CD4-positive, alpha-beta T cell treated with Interleukin-6 for 4 hours (primary cell): ENCODE results near the gene CDHR3.
"Not testable (repeated sequence)": the region's sequence is repeated elsewhere in the genome, so short reads cannot be mapped to it uniquely, and the experiment has no call there.

Experiments
- DNase-seq: peaks from one replicate; pipeline ENCODE4 v3.0.0-alpha.2; 2020; ENCODE audit warnings: mixed read lengths

Gene CDHR3

DNA sequence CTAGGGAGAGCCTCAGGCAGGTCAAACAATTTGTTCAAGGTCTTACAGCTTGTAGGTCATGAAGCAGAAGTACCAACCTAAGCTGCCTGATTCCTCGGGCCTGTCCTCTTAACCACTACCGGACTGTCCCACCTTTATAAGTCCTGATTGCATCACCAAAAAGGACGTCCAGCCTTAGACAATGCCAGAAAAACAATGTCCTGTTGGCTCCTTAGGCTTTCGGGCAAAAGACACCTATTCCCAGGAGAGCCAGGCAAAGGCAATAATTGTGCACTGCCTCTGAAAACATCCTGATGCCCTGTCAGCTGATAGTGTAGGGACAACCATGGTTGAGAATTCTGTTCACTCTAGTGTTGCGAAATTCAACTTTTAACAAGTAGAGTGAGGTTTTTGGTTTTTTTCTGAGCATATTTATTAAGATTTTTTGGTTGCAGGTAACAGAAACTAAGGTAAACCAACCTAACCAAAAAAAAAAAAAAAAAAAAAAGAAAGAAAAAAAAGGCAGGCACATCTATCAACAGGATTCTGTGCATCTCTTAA lies 40.5 kb downstream of the CDHR3 start:
- DNase-seq = no peak

DNA sequence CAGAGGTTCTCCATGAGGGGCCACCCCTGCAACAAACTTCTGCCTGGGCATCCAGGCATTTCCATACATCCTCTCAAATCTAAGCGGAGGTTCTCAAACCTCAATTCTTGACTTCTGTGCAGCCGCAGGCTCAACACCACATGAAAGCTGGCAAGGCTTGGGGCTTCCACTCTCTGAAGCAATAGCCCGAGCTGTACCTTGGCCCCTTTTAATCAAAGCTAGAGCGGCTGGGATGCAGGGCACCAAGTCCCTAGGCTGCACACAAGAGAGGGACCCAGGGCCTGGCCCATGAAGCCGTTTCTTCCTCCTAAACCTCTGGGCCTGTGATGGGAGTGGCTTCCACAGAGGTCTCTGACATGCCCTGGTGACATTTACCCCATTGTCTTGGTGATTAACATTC lies 43.8 kb downstream of the CDHR3 start:
- no peak for DNase-seq

DNA sequence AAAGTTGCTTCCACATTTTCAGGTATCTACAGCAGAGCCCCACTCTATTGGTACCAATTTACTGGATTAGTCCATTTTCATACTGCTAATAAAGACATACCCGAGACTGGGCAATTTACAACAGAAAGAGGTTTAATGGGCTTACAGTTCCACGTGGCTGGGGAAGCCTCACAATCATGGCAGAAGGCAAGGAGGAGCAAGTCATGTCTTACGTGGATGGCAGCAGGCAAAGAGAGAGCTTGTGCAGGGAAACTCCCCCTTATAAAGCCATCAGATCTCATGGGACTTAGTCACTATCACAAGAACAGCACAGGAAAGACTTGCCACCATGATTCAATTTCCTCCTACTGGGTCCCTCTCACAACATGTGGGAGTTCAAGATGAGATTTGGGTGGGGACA lies 44.7 kb downstream of the CDHR3 start:
- not testable (repeated sequence) for DNase-seq

DNA sequence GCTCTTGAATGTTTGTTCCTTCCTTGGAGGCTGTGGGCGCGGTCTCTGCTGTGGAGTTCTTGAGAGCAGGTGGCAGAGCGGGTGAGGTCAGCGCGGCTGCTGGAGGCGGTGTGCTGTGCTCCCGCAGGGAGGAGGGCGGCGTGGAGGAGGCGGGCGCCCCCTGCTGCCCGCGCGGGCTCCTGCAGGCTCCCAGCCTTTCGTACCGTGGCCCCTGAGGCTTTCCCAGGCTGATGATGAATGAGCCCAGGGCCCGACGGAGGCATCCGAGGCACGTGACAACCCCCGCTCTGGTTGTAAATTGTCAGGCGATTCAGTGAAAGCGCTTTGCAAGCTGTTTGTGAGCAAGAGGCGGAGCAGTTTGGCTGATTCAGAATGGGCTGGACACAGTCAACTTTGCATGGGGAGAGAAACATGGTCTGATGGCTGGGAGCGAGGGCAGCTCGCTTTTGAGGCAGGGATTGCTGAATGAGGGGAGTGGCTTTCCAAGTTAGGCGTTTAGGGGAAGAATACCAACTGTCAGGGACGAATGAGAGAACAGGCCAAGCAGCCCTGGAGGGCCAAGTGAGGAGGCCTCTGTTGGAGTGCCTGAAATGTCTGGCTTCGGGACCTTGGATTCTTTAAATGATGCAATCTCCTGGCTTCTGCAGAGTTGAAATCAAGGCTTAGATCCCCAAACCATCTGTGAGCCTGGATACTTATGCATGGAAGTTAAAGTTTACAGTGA lies 46.6 kb downstream of the CDHR3 start:
- DNase-seq = peak; percentile 88

DNA sequence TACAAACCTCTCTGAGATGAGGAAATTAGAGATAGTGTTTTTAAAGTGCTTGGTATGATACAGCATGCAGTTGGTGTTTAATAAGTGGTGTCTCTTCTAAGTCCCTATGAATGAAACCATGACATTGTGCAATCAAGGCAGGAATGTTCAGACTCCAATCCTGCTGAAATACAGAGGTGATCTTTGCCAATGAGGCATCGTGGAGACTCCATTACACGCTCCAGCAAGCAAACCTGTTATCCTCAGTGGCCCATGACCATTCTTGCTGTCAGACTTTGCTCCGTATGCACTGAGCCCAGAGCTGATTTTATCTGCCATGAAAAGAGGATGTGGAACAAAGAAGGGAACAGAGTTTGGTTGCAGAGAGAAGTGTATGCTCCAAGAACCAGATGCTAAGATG lies 47.3 kb downstream of the CDHR3 start:
- DNase-seq = no peak

DNA sequence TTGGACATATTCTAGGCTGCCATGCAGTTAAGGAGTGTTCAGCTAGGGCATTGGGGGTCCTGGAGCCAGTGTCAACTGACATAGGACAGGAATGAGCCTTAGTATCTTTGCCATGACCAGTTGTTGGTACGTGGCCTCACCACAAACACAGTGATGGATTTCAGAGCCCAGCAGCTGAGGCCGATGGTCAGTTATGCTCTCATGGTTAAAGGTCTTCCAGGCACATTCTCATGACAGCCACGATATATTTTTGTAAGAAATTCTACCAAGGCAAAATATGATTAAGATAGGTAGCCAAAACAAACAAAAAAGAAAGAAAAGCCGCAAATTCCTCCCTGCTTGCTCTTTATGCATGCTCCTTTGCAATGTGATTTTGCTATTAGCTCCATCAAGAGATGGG lies 47.8 kb downstream of the CDHR3 start:
- DNase-seq = no peak

DNA sequence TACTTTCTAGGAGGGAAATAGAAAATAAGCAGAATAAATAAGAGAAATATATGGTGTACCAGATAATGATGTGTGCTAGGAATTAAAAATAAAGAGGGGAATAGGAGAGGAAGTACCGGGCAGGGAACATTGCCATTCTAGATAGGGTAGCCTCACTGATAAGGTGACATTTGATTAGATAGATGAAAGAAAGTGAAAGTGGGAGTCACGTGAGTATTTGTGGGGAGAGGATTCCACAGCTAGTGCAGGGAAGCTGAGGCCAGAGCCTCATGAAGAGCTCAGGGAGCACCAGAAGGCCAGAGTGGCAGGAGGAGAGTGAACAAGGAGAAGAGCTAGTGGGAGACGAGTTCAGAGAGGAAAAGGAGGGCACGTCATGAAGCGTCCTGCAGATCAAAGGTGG lies 49.1 kb downstream of the CDHR3 start:
- DNase-seq = no peak

DNA sequence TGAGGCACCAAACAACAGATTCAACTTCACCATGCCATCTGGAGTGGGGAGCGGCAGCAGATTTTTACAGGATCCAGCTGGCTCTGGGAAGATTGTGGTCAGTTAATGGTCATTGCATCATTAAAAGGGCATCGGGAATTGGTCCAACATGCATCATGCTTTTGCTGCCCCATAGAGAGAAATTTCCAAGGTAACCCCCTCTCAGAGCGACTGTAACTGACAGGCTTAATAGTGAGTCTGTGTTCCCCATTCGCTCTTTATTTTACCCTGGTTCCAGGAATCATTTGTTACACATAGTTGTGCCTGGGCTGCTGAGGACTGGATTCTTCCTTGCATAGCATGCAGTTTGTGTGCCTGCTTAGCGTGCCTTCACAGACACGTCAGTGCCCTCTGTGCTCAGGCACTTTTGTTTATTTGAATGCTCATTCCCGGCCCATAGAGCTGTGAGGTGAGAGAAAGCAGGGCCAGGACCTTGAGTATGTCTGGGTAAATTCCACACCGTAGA lies 49.9 kb downstream of the CDHR3 start:
- no peak for DNase-seq

DNA sequence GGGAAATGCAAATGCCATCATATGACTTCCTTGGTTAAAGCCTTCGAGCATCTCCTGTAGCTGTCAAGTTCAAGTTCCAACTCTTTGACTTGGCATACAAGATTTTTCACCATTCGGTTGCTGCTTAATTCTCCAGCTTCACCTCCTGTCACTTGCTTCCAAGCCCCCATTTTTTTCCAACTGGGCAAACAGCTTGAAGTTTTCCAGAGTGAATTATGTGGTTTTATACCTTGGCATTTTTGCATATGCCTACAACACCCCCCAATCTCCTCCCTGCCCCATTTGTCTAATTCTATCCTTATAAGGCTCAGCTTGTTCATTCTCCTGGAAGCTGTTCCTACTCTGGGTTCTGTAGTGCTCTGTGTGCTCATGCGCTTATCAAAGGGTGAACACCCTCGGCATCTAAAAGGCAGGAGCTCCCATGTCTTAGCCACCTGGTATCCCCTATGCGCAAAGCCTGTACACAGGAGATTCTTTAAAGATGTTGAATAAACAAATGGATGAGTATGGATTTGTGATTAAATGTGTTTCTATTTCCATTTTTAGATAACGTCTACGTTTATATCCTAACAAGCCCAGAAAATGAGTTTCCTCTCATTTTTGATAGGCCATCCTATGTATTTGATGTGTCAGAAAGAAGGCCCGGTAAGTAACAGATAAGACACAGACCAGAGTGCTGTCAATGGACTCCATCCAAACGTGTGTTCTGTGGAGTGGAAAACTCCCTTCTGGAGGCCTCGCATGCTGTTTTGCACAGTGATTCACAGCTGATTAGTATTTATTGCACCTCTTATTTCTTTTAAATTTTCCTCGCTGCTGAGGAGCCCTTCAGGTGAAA lies 52.5 kb downstream of the CDHR3 start:
- no peak for DNase-seq

DNA sequence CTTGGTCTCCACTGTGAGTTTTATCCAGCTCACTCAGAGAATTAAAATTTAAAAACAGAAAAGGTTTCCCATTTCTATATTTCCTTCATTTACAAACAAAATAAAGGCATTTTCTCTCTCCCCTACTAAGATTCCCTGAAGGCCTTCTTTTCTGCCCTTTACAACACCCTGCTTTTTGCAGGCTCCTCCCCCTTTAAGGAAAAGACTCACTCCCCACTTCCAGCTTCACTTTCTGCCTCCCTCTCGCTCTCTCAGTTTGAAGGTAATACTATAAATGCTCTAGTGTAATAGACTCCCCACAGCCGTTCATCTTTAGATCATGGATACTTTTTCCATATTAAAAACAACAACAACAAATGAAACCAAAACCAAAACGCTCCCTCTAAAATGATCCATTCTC lies 53.3 kb downstream of the CDHR3 start:
- DNase-seq = no peak

DNA sequence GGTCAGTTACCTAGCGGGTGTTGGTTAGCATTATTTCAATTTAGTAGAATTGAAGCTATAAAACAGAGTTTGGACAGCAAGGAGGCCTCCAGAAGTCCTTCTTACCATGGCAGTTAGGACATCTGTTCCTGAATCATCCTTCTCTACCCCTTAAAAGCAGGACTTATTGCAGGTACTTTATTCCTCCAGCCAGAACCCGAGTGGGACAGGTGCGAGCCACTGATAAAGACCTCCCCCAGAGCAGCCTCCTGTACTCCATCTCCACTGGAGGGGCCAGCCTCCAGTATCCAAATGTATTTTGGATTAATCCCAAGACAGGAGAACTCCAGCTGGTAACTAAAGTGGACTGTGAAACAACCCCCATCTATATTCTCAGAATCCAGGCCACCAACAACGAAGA lies 54.6 kb downstream of the CDHR3 start:
- DNase-seq = no peak

DNA sequence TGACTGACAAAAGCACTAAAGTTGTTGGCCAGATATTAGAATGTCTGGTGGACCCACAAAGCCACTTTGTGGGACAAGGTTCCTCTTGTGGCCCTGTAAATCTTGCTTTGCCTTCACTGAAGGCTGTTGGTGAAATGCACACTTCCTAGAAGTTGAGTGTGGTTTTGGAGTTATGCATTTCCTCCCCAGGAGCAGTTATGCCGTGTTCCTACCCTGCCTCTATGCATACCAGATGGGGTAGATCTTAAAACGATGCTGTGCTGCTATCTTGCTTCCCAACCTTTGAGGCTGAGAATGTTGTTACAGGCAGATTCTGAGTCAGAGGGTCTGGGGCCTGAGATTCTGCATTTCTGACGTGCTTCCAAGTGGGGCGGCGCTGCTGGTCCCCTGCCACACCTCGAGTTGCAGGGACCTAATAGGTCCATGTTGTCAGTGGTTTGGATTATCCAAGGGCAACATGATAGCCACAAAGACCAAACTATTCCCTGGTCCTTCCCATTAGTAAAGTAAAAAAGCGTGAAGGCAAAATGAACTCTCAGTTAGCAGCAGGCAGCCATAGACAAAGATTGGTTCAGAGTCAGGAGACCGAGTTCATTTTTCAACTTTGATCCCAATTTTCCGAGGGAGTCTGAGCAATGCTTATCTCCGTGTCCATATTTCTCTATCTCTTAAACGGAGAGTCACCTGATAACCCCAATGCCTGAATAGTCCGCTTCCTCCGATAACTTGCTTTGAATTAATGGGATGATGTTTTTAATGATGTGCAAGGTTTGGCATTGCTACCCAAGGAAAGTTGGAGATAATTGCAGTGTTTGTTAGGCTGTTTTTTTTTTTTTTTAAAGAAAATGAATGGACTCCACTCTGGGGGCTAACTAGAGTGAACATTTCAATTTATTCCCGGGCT lies 55.8 kb downstream of the CDHR3 start:
- no peak for DNase-seq

DNA sequence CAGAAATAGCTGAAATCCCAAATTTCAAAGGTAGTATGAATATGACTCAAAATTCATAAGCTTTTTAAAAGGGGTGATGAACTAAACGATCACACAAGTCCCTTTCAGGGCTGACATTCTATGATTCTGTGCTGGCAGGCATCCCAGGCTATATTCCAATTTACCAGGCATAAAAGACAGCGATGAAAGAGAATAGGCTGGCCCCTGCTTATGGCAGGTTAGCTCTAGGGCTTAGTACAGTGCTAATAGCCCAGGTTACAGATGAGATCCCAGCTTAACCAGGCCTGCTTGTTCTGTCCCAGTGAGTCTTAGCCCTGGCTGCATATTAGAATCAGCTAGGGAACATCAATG lies 56.4 kb downstream of the CDHR3 start:
- no peak for DNase-seq

DNA sequence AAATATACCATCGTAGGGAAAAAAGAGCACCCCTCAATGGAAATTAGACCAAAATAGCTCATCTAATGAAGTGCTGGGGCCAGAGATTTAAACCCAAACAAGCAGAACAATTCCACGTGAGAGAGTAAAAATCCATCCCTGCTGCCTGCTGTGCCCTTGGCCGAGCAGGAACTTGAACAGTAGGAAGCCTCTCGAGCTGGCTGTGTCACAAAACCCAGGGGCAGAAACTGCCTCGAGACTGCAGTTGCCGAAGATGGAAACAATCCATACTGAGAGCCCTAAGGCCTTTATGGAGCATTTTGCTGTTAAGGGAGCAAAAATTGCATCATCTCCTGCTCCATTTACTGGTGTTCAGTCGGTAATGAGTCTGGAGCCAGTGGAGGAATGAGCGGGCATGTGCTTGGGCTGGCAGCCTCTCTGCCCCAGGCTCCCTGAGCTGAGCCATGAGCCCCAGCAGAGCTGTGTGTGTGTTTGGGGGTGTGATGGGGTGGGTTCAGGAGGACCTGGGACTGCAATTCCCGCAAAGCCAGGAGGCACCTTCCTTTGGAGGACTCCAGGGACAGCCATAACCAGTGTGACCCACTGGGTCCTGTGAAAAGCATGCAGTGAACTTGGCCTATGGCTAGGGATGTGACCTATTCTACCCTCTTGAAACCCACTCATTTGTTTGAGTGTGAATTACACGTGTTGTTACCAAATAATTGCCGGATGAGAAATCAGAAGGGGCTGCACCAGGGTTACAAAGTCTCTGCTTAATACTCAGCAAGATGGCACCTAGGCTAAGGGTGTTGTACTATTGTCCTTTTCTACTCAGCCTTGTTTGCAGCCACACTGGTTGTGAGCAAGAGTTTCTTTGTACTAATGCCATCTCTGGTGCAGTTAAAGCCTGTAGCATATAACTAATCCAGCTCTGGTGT lies 58.3 kb downstream of the CDHR3 start:
- no peak for DNase-seq

DNA sequence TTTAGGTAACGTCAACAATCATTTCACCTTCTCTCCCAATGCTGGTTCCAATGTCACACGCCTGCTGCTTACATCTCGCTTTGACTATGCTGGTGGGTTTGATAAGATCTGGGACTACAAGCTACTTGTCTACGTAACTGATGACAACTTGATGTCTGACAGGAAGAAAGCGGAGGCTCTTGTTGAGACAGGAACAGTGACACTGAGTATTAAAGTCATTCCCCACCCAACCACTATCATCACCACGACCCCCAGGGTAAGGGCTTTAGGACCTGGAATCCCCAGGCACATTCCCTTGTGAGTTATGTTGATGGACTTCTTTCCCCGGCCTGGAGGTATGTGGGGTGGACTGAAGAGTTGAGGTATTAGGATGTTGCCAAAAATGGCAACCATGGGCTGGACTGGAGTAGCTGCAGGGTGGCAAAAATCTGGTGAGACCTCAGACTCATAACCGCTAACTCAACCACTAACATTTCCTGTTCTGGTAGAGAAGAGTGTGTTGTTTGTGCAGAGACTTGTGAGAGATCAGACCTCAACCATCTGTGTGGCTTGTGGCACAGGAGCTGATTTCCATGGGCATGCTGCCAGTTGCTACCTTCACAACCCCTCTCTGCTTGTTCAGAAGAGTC lies 59.2 kb downstream of the CDHR3 start:
- DNase-seq = peak; percentile 89

DNA sequence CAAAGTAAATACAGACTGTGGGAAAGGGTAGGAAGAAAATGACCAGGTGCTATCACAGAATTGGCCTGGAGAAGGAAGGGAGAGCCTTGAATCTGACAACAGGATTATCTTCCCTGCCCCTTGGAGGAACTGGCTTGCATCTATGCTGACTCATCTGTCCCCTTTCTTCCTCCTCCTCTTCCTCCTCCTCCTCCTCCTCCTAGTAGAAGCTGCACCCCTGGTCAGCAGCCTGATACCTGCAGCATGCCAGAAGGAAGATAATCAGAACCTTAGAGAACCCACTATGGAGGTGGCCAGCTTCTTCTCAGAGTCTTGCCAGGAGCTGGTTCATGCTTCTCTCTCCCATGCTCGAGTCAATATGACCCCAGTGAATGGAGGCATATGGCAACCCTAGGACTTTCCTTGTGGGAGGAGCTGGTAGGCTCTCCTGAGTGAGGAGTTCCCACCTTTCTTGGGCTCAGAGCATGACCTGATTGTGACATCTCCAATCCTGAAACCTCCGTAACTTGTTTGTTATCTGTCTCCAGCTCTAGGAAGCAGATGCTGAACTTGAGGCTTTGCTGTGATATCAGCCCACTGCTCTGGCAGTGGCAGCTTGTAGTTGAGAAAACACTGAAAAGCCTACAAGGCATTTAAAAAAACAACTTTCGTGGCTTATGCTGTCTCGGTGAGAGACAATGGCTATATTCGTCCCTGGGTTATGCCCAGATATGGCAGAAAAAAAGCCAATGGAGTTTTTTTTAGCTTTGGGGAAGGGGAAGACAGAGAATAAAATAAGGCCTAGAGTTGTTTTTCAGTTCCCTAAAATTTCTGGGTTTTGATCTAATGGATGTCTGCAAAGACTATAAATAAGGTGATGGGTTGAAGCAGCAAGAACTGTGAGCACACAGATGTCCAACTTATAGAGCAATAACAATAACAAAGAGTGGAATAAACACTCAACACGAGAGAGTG lies 60.6 kb downstream of the CDHR3 start:
- no peak for DNase-seq

DNA sequence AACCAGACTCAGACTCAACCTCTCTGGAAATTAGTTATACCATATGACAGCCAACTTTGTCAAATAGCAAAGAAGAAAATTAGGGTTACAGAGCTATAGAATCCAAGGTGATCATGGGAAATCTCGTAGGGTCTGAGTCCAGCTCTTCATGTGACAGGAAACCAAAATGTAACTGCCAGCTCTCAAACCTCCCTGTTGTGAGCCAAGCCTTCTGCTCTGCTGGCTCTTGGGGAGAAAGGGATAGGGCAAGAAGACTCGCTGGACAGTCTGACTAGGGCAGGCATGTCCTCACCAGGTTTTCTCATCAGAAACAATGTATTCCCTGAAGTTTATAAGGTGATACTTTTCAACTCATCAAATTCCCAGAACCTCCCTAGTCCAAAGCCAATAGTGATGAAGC lies 63.0 kb downstream of the CDHR3 start:
- DNase-seq = no peak

DNA sequence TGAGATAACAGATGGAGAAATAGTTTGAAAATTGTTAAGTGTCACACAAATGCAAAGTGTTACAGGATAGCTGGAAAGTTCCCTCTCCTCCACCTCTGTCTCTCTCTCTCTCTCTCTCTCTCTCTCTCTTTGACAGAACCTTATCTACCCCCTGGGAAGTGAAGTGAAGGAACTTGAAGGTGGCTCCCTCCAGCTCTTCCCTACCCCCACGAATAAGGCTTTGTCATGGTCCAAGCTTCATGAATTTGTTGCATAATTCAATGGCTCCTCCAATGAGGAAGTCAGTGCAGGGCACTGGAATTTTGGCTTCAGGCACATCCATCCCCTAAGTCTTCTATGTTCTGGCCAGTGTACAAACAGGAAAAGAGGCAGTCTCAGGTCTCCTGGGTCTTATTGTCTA lies 66.4 kb downstream of the CDHR3 start:
- no peak for DNase-seq

DNA sequence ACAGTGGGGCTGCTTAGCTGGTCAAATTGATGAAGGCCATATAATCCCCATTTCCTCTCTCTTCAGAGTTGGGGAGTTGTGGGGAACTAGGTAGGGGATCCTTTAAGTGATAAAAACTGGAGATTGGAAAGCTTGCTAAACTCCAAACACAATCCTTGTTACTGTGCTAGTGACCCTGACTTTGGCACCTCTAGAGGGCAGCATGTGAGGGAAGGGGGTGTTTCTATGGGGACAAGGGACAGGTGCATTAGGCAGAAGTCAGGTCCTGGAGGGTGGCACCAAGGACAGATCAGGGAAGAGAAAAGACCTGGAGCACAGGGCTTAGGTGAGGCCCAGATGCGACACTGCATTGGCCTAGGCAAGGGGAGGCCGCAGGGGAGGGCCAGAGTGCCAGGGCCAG lies 66.9 kb downstream of the CDHR3 start:
- DNase-seq = no peak
